K562 (cell line): ENCODE data around the gene PPP2R3C. TPM values are rescaled to one million over a fixed set of nuclear protein-coding genes. Genes with fewer than 3 reads are reported as not detected.

Experiments
- CBX1 ChIP-seq: sonication (generic); IDR thresholded peaks from 2 replicates; pipeline ENCODE4 v1.6.1; 2016; ENCODE audit warnings: antibody characterized with exemption, low read depth, mild to moderate bottlenecking
- DMBX1 ChIP-seq: fragments of 250-450 bp; sonication (Bioruptor Pico); IDR thresholded peaks from 2 replicates; pipeline ENCODE4 v1.8.0; 2022; ENCODE audit warnings: inconsistent platforms, mild to moderate bottlenecking, moderate library complexity, borderline replicate concordance
- ELF1 ChIP-seq: fragments of 200-800 bp; sonication (Bioruptor generic); IDR thresholded peaks from 2 replicates; pipeline ENCODE4 v1.6.1; 2016; ENCODE audit warnings: missing genetic modification characterization, missing compliant biosample characterization
- ELF4 ChIP-seq: fragments of 450-650 bp; formaldehyde crosslinking; IDR thresholded peaks from 2 replicates; pipeline ENCODE4 v1.4.0; 2022; ENCODE audit warnings: missing genetic modification characterization
- ESRRA ChIP-seq: fragments of 450-650 bp; IDR thresholded peaks from 2 replicates; pipeline ENCODE4 v1.6.1; 2014; ENCODE audit warnings: low read depth, mild to moderate bottlenecking, moderate library complexity, borderline replicate concordance
- ZBTB11 ChIP-seq, 3 experiments: fragments of 200-800 bp in 1 of 3; fragments of 250-450 bp in 1 of 3; fragments of 450-650 bp in 1 of 3; sonication (Bioruptor Pico) in 1 of 3; sonication (Bioruptor generic) in 1 of 3; formaldehyde crosslinking in 1 of 3; IDR thresholded peaks; 2 replicates each; pipeline versions ENCODE4 v1.6.1 to v1.8.0; 2016 to 2022; ENCODE audit warnings: mild to moderate bottlenecking in 2 of 3, missing genetic modification characterization in 2 of 3, missing compliant biosample characterization in 1 of 3, moderate library complexity in 1 of 3
- ZBTB40 ChIP-seq, 2 experiments: fragments of 450-650 bp in 1 of 2; sonication (generic) in 1 of 2; formaldehyde crosslinking in 1 of 2; IDR thresholded peaks; 2 replicates each; pipeline versions ENCODE4 v1.7.1 to v1.9.0; 2016 to 2022; ENCODE audit warnings: inconsistent platforms in 1 of 2, mild to moderate bottlenecking in 1 of 2, missing genetic modification reagents in 1 of 2
- ZNF134 ChIP-seq: fragments of 250-450 bp; sonication (Bioruptor Pico); conservative IDR thresholded peaks from 2 replicates; pipeline ENCODE4 v1.4.0; 2020
- ZNF518B ChIP-seq: fragments of 250-450 bp; sonication (Bioruptor Pico); IDR thresholded peaks from 2 replicates; pipeline ENCODE4 v1.5.0; 2021; ENCODE audit warnings: mild to moderate bottlenecking, moderate library complexity
- ZNF764 ChIP-seq: fragments of 250-450 bp; sonication (Bioruptor Pico); IDR thresholded peaks from 2 replicates; pipeline ENCODE4 v1.4.0; 2020; ENCODE audit warnings: low read depth, mild to moderate bottlenecking, moderate library complexity
- polyA plus RNA-seq, 8 experiments: library from polyadenylated mRNA; depleted of rRNA in 4 of 8; stranded (reverse) in 5 of 8; unstranded in 3 of 8; fragments of >200 nt; fragmentation: Nextera tagmentation in 2 of 8; fragmentation: Illumina TruSeq in 1 of 8; extraction: Ambion mirVana in 2 of 8; extraction: Trizol in 1 of 8; gene quantifications; 2 replicates each; pipeline versions ENCODE4 v1.2.1 to v1.2.3, GENCODE V29; 2011 to 2014; ENCODE audit warnings: inconsistent platforms in 1 of 8, missing spikeins in 1 of 8
- total RNA-seq, 7 experiments: library from RNA; depleted of rRNA in 6 of 7; stranded (reverse); fragments of >200 nt in 6 of 7; fragmentation: Illumina TruSeq in 2 of 7; extraction: Trizol in 2 of 7; gene quantifications; 2 replicates each; pipeline versions ENCODE4 v1.2.1 to v1.2.3, GENCODE V29; 2011 to 2021; ENCODE audit warnings: low replicate concordance in 1 of 7

The PPP2R3C gene
- total and polyA plus RNA-seq, 9 of the 15 experiments (the other 6 are each of a cell fraction or from before 2014, with no cell fraction given) = 14.7 to 43.3 (median 22.7) TPM

- no peak for TF ChIP-seq CBX1
- no peak for TF ChIP-seq ZNF518B
- no peak for TF ChIP-seq ZBTB11 (CRISPR knock-in tag; IDR thresholded peaks at IDR 0.05)
- TF ChIP-seq ELF1 (tag) = no peak
- no peak for TF ChIP-seq DMBX1 (CRISPR knock-in tag)
- TF ChIP-seq ESRRA = no peak
- TF ChIP-seq ZBTB40 (IDR thresholded peaks at IDR 0.05) = no peak
- no peak for TF ChIP-seq ZBTB40 (CRISPR knock-in tag; IDR thresholded peaks at IDR 0.05)
- TF ChIP-seq ZNF764 = no peak
- TF ChIP-seq ELF4 (CRISPR knock-in tag) = no peak
- TF ChIP-seq ZNF134 (CRISPR knock-in tag) = no peak
Measured at GRCh38 chr14:35050652-35051051, 71.1 kb downstream of the PPP2R3C start (continued).
